MM.1S (cell line): Measurements from ENCODE around the gene STN1.

Experiments
- EZH2 ChIP-seq: fragments of 300-600 bp; sonication (generic); optimal IDR thresholded peaks from 2 replicates; pipeline ENCODE3; 2017; ENCODE audit warnings: low read depth, mild to moderate bottlenecking, antibody characterized with exemption, low read length, mixed read lengths
- EZH2phosphoT487 ChIP-seq: fragments of 300-600 bp; sonication (generic); IDR thresholded peaks from 2 replicates; pipeline ENCODE4 v1.6.1; 2018; ENCODE audit warnings: antibody characterized with exemption, low read length
- TF ChIP-seq, protein P1 (sequence below): fragments of 300-600 bp; sonication (generic); IDR thresholded peaks from 2 replicates; pipeline ENCODE4 v1.5.1; 2016; ENCODE audit warnings: antibody characterized with exemption, low read length, mixed read lengths

DNA sequence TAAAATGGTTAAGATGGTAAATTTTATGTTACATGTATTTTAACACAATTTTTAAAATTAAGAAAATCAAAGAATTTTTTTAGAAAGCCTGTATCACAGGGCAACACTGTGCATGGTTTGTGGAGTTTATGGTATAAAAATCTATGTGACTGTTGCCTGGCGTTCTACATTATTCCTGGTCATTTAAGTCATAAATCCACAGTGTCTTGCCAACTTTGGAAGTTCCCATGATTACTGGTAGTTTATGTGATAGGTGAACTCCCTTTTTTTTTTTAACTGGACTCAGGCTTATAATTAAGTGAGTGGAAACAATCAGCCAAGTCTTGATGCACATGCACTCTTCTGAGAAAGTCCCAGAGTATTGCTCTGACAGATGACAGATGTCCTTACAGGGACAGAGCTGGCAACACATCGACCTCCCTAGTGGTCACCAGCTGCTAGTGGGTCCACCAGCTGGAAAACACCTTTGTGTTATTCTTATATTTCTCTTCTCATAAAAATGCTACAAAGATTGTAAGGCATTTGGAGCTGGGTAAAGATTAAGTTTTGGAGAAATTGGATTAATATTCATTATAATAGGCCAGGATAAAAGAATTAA lies 8.8 kb upstream of the STN1 start:
- TF ChIP-seq, protein P1, sequence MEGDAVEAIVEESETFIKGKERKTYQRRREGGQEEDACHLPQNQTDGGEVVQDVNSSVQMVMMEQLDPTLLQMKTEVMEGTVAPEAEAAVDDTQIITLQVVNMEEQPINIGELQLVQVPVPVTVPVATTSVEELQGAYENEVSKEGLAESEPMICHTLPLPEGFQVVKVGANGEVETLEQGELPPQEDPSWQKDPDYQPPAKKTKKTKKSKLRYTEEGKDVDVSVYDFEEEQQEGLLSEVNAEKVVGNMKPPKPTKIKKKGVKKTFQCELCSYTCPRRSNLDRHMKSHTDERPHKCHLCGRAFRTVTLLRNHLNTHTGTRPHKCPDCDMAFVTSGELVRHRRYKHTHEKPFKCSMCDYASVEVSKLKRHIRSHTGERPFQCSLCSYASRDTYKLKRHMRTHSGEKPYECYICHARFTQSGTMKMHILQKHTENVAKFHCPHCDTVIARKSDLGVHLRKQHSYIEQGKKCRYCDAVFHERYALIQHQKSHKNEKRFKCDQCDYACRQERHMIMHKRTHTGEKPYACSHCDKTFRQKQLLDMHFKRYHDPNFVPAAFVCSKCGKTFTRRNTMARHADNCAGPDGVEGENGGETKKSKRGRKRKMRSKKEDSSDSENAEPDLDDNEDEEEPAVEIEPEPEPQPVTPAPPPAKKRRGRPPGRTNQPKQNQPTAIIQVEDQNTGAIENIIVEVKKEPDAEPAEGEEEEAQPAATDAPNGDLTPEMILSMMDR = no peak
- TF ChIP-seq EZH2 = no peak
- TF ChIP-seq EZH2phosphoT487 = no peak
